Keratinocyte (primary cell): ENCODE data around the gene EIF6. TPM values are rescaled to one million over a fixed set of nuclear protein-coding genes. Genes with fewer than 3 reads are reported as not detected.

Source experiments
- DNase-seq: peaks from one replicate; pipeline ENCODE4 v3.0.0-alpha.2; 2011; ENCODE audit warnings: low read depth, missing footprints, low spot score
- FAIRE-seq: peaks from 2 replicates; lab custom pipeline; 2011; peaks lifted over from hg19 to GRCh38; lab: Jason Lieb, UNC
- H2AFZ ChIP-seq: 2 replicates; pipeline ENCODE4 v1.6.0; 2012; ENCODE audit warnings: low read length, control low read depth, inconsistent platforms; ENCODE audit not compliant: control insufficient read depth
- H3K27ac ChIP-seq: 2 replicates; pipeline ENCODE4 v1.5.1; 2011; ENCODE audit warnings: low read length; ENCODE audit not compliant: control insufficient read depth, insufficient read depth
- H3K27me3 ChIP-seq: 3 replicates; pipeline ENCODE4 v1.6.0; 2011; ENCODE audit warnings: low read length; ENCODE audit not compliant: control insufficient read depth, insufficient read depth; ENCODE audit errors: extremely low read depth
- H3K36me3 ChIP-seq, 2 experiments: 2 replicates in 1 of 2; 3 replicates in 1 of 2; pipeline ENCODE4 v1.5.1; 2011; ENCODE audit warnings: low read length in 2 of 2, mild to moderate bottlenecking in 1 of 2; ENCODE audit not compliant: control insufficient read depth in 2 of 2, insufficient read depth in 2 of 2; ENCODE audit errors: extremely low read depth in 1 of 2
- H3K4me1 ChIP-seq: 3 replicates; pipeline ENCODE4 v1.5.1; 2011; ENCODE audit warnings: low read length; ENCODE audit not compliant: control insufficient read depth, insufficient read depth; ENCODE audit errors: extremely low read depth
- H3K4me2 ChIP-seq: 3 replicates; pipeline ENCODE4 v1.6.0; 2011; ENCODE audit warnings: low read depth, low read length; ENCODE audit not compliant: control insufficient read depth, insufficient read depth; ENCODE audit errors: extremely low read depth
- H3K4me3 ChIP-seq, 3 experiments: fragments of 200-600 bp in 1 of 3; sonication (generic) in 1 of 3; 2 replicates in 2 of 3; 3 replicates in 1 of 3; pipeline ENCODE4 v1.5.1; 2011 to 2016; ENCODE audit warnings: low read length in 3 of 3, mild to moderate bottlenecking in 3 of 3, control low read depth in 2 of 3, inconsistent platforms in 1 of 3, low read depth in 1 of 3, mixed read lengths in 1 of 3, mixed run types in 1 of 3, moderate library complexity in 1 of 3; ENCODE audit not compliant: control insufficient read depth in 2 of 3, insufficient read depth in 2 of 3; ENCODE audit errors: extremely low read depth in 1 of 3
- H3K79me2 ChIP-seq: 2 replicates; pipeline ENCODE4 v1.6.0; 2012; ENCODE audit warnings: low read length; ENCODE audit not compliant: control insufficient read depth, insufficient read depth
- H3K9ac ChIP-seq: 3 replicates; pipeline ENCODE4 v1.6.0; 2011; ENCODE audit warnings: low read length; ENCODE audit not compliant: control insufficient read depth, insufficient read depth; ENCODE audit errors: extremely low read depth
- H3K9me1 ChIP-seq: 3 replicates; pipeline ENCODE4 v1.6.0; 2011; ENCODE audit warnings: low read length; ENCODE audit not compliant: control insufficient read depth, insufficient read depth; ENCODE audit errors: extremely low read depth
- H3K9me3 ChIP-seq: 2 replicates; pipeline ENCODE4 v1.5.1; 2012; ENCODE audit warnings: low read depth, low read length; ENCODE audit not compliant: control insufficient read depth
- H4K20me1 ChIP-seq: 3 replicates; pipeline ENCODE4 v1.6.0; 2011; ENCODE audit warnings: low read length; ENCODE audit not compliant: control insufficient read depth, insufficient read depth; ENCODE audit errors: extremely low read depth
- CTCF ChIP-seq, 3 experiments: IDR thresholded peaks in 1 of 3; conservative IDR thresholded peaks in 1 of 3; optimal IDR thresholded peaks in 1 of 3; 2 replicates in 2 of 3; 3 replicates in 1 of 3; pipeline versions ENCODE3 to v1.5.1; 2011; ENCODE audit warnings: low read length in 3 of 3, mild to moderate bottlenecking in 3 of 3, moderate library complexity in 2 of 3, control low read depth in 1 of 3, inconsistent platforms in 1 of 3; ENCODE audit not compliant: insufficient read depth in 2 of 3; ENCODE audit errors: extremely low read depth in 1 of 3
- EZH2 ChIP-seq: IDR thresholded peaks from one replicate; pipeline ENCODE4 v1.6.1; 2012; ENCODE audit warnings: inconsistent platforms, mild to moderate bottlenecking, low read length, moderate library complexity
- dilution Hi-C: fragments of 300-500 bp; cut with MboI; formaldehyde crosslinking; loops from one replicate; pipeline ENCODE4 v1.7.0; 2020; ENCODE audit warnings: low sequenced_read_pairs; ENCODE audit not compliant: extremely low pct_ligation_motif_present
- polyA plus RNA-seq, 5 experiments: library from polyadenylated mRNA; depleted of rRNA in 3 of 5; stranded (reverse) in 3 of 5; stranded (forward) in 1 of 5; unstranded in 1 of 5; fragments of >200 nt; gene quantifications; 1 replicate in 1 of 5; 2 replicates in 3 of 5; 3 replicates in 1 of 5; pipeline versions ENCODE4 v1.2.1 to v1.2.3, GENCODE V29; 2011 to 2012; ENCODE audit warnings: missing spikeins in 2 of 5, low read depth in 1 of 5, low replicate concordance in 1 of 5

The EIF6 gene
- polyA plus RNA-seq, 1 donor (not counting 4 experiments of a cell fraction or from before 2014, with no cell fraction given): 206 TPM

DNA sequence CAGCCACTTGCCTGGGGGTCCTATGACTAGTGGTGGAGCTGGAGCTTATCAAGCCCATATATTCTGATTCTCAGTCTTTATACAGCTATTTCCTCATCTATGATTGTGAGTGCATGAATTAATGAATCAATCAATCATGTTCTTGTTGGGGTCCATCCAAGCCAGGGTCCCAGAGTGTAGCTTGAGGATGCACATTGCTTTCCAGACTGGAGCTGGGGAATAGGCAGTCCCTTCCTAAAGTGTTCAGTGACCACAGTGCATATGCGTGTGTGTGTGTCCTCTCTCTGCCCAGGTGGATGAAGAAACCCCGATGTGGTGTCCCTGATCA, 33.0 kb downstream of the EIF6 start:
- FAIRE-seq: no peak
- Histone ChIP-seq H4K20me1 (no peaks in the 10 kb centered on the region), H3K4me3 (no peak overlapping the region), H3K4me1 (no peaks in the 10 kb centered on the region), H3K27me3 (no peaks in the 10 kb centered on the region), H3K9ac (no peak overlapping the region), H3K36me3 (no peaks in the 10 kb centered on the region), H2AFZ (no peak overlapping the region), H3K4me2 (no peak overlapping the region), H3K9me1 (no peaks in the 10 kb centered on the region), H3K27ac (no peak overlapping the region), H3K9me3 (no peaks in the 10 kb centered on the region), H3K79me2 (no peaks in the 10 kb centered on the region)
- DNase-seq: no peak
- dilution Hi-C loops: no loop called here
- TF ChIP-seq EZH2: no peak
- no peak for TF ChIP-seq CTCF (optimal IDR thresholded peaks at IDR 0.05 in 1 of 3, IDR thresholded peaks at IDR 0.05 in 1 of 3, conservative IDR thresholded peaks at IDR 0.05 in 1 of 3; ENCODE audit: extremely low read depth in 1 of 3, insufficient read depth in 2 of 3, low read length in 3 of 3)

DNA sequence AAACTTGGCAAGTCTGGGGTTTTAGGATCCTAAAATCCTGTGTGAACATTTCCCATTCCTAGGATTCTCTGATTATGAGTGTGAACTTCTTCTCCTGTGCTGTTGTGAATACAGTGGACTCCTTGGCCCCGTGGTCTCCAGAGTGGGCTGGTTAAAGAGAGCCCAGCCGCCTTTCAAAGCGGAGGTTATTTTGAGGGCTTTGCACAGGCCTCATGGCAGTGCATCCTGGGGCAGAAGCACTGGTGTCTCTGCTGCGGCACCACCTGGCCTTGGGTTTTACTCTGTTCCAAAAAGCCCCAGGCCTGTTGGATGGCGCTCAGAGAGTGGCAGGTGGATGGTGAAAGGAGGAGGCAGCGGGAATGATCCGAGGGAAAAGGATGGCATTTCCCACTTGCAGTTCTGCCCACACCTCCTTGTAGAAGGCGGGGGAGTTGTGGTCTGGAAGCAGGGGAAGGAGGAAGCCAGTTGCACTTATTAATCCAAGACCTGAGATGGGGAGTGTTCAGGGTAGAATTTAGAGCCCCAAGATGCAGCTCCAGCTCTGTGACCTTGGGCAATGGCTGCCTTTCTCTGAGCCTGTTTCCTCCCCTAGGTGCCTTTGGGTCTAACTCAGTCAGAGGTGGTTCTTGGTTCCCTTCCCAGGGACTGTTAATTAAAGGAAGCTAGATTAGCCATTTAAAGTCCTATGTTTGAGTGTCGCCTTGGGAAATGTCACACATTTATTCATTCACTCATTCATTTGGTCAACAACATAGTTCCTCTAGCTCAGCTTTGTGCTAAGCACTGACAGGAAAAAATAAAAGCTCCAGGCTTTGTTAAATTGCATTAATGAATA, 35.7 kb downstream of the EIF6 start:
- TF ChIP-seq EZH2: no peak
- no peak for TF ChIP-seq CTCF (optimal IDR thresholded peaks at IDR 0.05 in 1 of 3, IDR thresholded peaks at IDR 0.05 in 1 of 3, conservative IDR thresholded peaks at IDR 0.05 in 1 of 3; ENCODE audit: extremely low read depth in 1 of 3, insufficient read depth in 2 of 3, low read length in 3 of 3)

More for the DNA sequence above, 35.7 kb downstream of the EIF6 start:
- Histone ChIP-seq H4K20me1 (no peaks in the 10 kb centered on the region), H3K9me1 (no peaks in the 10 kb centered on the region), H3K79me2 (no peaks in the 10 kb centered on the region), H3K4me3 (no peak overlapping the region), H3K9me3 (no peaks in the 10 kb centered on the region), H3K36me3 (no peaks in the 10 kb centered on the region), H3K27ac (no peak overlapping the region), H3K9ac (no peak overlapping the region), H2AFZ (no peak overlapping the region), H3K4me1 (no peaks in the 10 kb centered on the region), H3K4me2 (no peak overlapping the region), H3K27me3 (no peaks in the 10 kb centered on the region)
- dilution Hi-C loops: no loop called here
- no peak for DNase-seq
- FAIRE-seq: no peak
